ENCODE data around the gene FBF1. TPM values are rescaled to one million over a fixed set of nuclear protein-coding genes. Genes with fewer than 3 reads are reported as not detected.

Gene FBF1
- total and polyA plus RNA-seq, 2 of the 8 experiments (the other 6 are each of a cell fraction or from before 2014, with no cell fraction given): 8.1 to 13.1 TPM

GRCh38 chr17:75933808-75934207, 7.0 kb downstream of the FBF1 start (continued):
- TF ChIP-seq BACH1 (IDR thresholded peaks at IDR 0.05; ENCODE audit: low read length) (no peak), CBX8 (IDR thresholded peaks at IDR 0.05; ENCODE audit: borderline replicate concordance, low read depth, low read length) (no peak), TAF1 (IDR thresholded peaks at IDR 0.05; ENCODE audit: low read depth, low read length) (no peak), RXRA (IDR thresholded peaks at IDR 0.05; ENCODE audit: insufficient read depth, low read depth, low read length) (no peak), HDAC6 (IDR thresholded peaks at IDR 0.05; ENCODE audit: low read depth, low read length) (no peak)
